Peyer's patch (tissue), 4 donors: ENCODE data around the gene ZNF32. TPM values are rescaled to one million over a fixed set of nuclear protein-coding genes. Genes with fewer than 3 reads are reported as not detected.

ENCODE experiments used
- DNase-seq, 3 donors: peaks; one replicate each; pipeline ENCODE4 v3.0.0-alpha.2; 2017 to 2019
- H3K27ac ChIP-seq, 4 donors: fragments of 200-600 bp; sonication (generic); one replicate each; pipeline ENCODE4 v1.5.1; 2016 to 2019
- H3K27me3 ChIP-seq, 2 donors: fragments of 200-600 bp; sonication (generic); one replicate each; pipeline ENCODE4 v1.5.1; 2019
- H3K36me3 ChIP-seq, 3 donors: fragments of 200-600 bp; sonication (generic); one replicate each; pipeline ENCODE4 v1.5.1; 2016 to 2019
- H3K4me1 ChIP-seq, 4 donors: fragments of 200-600 bp; sonication (generic); one replicate each; pipeline ENCODE4 v1.5.1; 2016 to 2019
- H3K4me3 ChIP-seq, 4 donors: fragments of 200-600 bp; sonication (generic); 1 replicate in 3 of 4; 2 replicates in 1 of 4; pipeline ENCODE4 v1.5.1; 2016 to 2019; ENCODE audit warnings: mild to moderate bottlenecking in 1 of 4
- H3K9me3 ChIP-seq, 4 donors: fragments of 200-600 bp; sonication (generic); one replicate each; pipeline ENCODE4 v1.5.1; 2016 to 2019; ENCODE audit warnings: mild to moderate bottlenecking in 1 of 4
- CTCF ChIP-seq, 6 experiments: fragments of 450-650 bp in 4 of 6; fragments of 200-600 bp in 2 of 6; sonication (generic) in 1 of 6; IDR thresholded peaks; one replicate each; pipeline ENCODE4 v1.5.1; 2017 to 2019; ENCODE audit warnings: antibody characterized with exemption in 6 of 6, mild to moderate bottlenecking in 3 of 6, moderate library complexity in 1 of 6
- POLR2A ChIP-seq, 2 donors: fragments of 450-650 bp; IDR thresholded peaks; one replicate each; pipeline ENCODE4 v1.5.1; 2017; ENCODE audit warnings: antibody characterized with exemption in 2 of 2, mild to moderate bottlenecking in 2 of 2, moderate library complexity in 2 of 2
- total RNA-seq, 4 donors: library from RNA; depleted of rRNA; stranded (reverse); fragments of >200 nt; gene quantifications; one replicate each; pipeline ENCODE4 v1.1.0, GENCODE V29; 2016

Gene ZNF32
- total RNA-seq, 4 donors from 2014 or later: 19.3 to 51.2 (median 23.1) TPM

- H3K4me3 ChIP-seq: no peak overlapping the region
- H3K27ac ChIP-seq: no peak overlapping the region
- H3K27me3 ChIP-seq: no peaks in the 10 kb centered on the region
- DNase-seq: no peak
- no peaks in the 10 kb centered on the region for H3K9me3 ChIP-seq
- no peaks in the 10 kb centered on the region for H3K36me3 ChIP-seq
- no peaks in the 10 kb centered on the region for H3K4me1 ChIP-seq
- TF ChIP-seq CTCF (IDR thresholded peaks at IDR 0.05) (no peak), POLR2A (IDR thresholded peaks at IDR 0.05) (no peak)
Observed at GRCh38 chr10:43681220-43681619, 32.5 kb upstream of the ZNF32 start.

GRCh38 chr10:43680035-43680434, 31.4 kb upstream of the ZNF32 start:
- H3K36me3 ChIP-seq: no peaks in the 10 kb centered on the region
- no peak overlapping the region for H3K4me3 ChIP-seq
- H3K4me1 ChIP-seq: no peaks in the 10 kb centered on the region
- H3K27me3 ChIP-seq: no peaks in the 10 kb centered on the region
- DNase-seq: no peak
- H3K27ac ChIP-seq: no peak overlapping the region
- TF ChIP-seq POLR2A (IDR thresholded peaks at IDR 0.05) (no peak), CTCF (IDR thresholded peaks at IDR 0.05) (no peak)
- no peaks in the 10 kb centered on the region for H3K9me3 ChIP-seq

- no peaks in the 10 kb centered on the region for H3K4me1 ChIP-seq
- TF ChIP-seq POLR2A (IDR thresholded peaks at IDR 0.05) (no peak), CTCF (IDR thresholded peaks at IDR 0.05) (no peak)
- H3K36me3 ChIP-seq: no peaks in the 10 kb centered on the region
- H3K9me3 ChIP-seq: no peaks in the 10 kb centered on the region
- no peaks in the 10 kb centered on the region for H3K27me3 ChIP-seq
- H3K4me3 ChIP-seq: no peak overlapping the region
- DNase-seq: no peak
- H3K27ac ChIP-seq: no peak overlapping the region
Observed at GRCh38 chr10:43679509-43679908, 30.8 kb upstream of the ZNF32 start.

- no peak overlapping the region for H3K27ac ChIP-seq
- no peaks in the 10 kb centered on the region for H3K36me3 ChIP-seq
- H3K4me1 ChIP-seq: no peaks in the 10 kb centered on the region
- no peak overlapping the region for H3K4me3 ChIP-seq
- DNase-seq: no peak
- TF ChIP-seq CTCF (IDR thresholded peaks at IDR 0.05) (no peak), POLR2A (IDR thresholded peaks at IDR 0.05) (no peak)
- no peaks in the 10 kb centered on the region for H3K27me3 ChIP-seq
- no peaks in the 10 kb centered on the region for H3K9me3 ChIP-seq
Observed at GRCh38 chr10:43678654-43679053, 30.0 kb upstream of the ZNF32 start.

DNA sequence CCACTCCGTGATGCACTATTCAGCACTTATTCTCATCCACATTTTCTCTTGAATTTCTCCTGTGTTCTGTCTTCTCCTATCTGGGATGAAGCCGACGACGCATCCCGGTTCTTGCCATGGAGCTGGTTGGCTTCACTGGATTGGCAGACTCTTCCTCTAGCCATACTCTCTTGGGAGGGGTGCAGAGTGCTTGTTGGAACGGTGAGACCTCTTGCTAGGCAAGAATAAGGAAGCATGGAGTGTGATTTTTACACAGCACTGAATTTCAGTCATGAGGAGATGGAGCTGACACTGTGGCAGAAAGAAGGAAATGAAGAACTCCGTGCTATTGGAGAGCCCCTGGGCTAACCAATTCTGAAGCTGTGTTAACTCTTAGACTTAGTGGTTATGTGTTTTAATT, 28.2 kb upstream of the ZNF32 start:
- Histone ChIP-seq H3K27me3 (no peaks in the 10 kb centered on the region), H3K9me3 (no peaks in the 10 kb centered on the region), H3K36me3 (no peaks in the 10 kb centered on the region), H3K4me3 (no peak overlapping the region), H3K4me1 (no peaks in the 10 kb centered on the region), H3K27ac (no peak overlapping the region)
- TF ChIP-seq CTCF (IDR thresholded peaks at IDR 0.05) (no peak), POLR2A (IDR thresholded peaks at IDR 0.05) (no peak)
- DNase-seq: no peak

GRCh38 chr10:43676331-43676730, 27.6 kb upstream of the ZNF32 start:
- Histone ChIP-seq H3K4me3 (no peak overlapping the region), H3K4me1 (no peaks in the 10 kb centered on the region), H3K27ac (no peak overlapping the region), H3K36me3 (no peaks in the 10 kb centered on the region), H3K27me3 (no peaks in the 10 kb centered on the region), H3K9me3 (no peaks in the 10 kb centered on the region)
- TF ChIP-seq POLR2A (IDR thresholded peaks at IDR 0.05) (no peak), CTCF (IDR thresholded peaks at IDR 0.05) (no peak)
- no peak for DNase-seq
